Breast epithelium (tissue), 3 donors: ENCODE measurements around the gene TEX2.

Source experiments
- POLR2A ChIP-seq: fragments of 450-650 bp; IDR thresholded peaks from one replicate; pipeline ENCODE4 v1.6.1; 2016; ENCODE audit warnings: antibody characterized with exemption, mild to moderate bottlenecking, moderate library complexity
- TF ChIP-seq, protein P1 (sequence below), 3 donors: fragments of 450-650 bp; IDR thresholded peaks; one replicate each; pipeline ENCODE4 v1.5.1; 2016 to 2017; ENCODE audit warnings: antibody characterized with exemption in 3 of 3, mild to moderate bottlenecking in 3 of 3, moderate library complexity in 3 of 3

DNA sequence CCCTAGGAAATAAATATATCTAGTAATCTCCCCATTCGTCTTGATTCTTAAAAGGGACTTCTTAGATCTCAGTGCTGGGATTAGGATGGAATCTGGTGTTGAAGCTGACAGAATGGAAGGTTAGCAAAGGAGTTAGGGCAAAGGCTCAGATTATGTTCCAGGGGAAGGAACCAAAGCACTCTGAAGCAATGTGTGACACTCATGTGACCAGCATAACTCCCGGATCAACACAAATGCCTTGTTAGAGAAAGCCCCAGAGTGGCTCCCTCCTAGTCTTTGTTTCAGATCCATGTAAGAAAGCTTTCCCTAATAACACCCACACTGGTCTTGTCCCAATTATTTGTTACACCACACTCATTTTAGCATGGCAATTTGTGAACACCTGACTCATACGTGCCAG lies 70.5 kb downstream of the TEX2 start:
- TF ChIP-seq, protein P1, sequence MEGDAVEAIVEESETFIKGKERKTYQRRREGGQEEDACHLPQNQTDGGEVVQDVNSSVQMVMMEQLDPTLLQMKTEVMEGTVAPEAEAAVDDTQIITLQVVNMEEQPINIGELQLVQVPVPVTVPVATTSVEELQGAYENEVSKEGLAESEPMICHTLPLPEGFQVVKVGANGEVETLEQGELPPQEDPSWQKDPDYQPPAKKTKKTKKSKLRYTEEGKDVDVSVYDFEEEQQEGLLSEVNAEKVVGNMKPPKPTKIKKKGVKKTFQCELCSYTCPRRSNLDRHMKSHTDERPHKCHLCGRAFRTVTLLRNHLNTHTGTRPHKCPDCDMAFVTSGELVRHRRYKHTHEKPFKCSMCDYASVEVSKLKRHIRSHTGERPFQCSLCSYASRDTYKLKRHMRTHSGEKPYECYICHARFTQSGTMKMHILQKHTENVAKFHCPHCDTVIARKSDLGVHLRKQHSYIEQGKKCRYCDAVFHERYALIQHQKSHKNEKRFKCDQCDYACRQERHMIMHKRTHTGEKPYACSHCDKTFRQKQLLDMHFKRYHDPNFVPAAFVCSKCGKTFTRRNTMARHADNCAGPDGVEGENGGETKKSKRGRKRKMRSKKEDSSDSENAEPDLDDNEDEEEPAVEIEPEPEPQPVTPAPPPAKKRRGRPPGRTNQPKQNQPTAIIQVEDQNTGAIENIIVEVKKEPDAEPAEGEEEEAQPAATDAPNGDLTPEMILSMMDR (IDR thresholded peaks at IDR 0.05), result no peak
- TF ChIP-seq POLR2A, result no peak
